CD14-positive monocyte (primary cell): ENCODE measurements around the gene DMRT2. TPM values are rescaled to one million over a fixed set of nuclear protein-coding genes. Genes with fewer than 3 reads are reported as not detected.
A peak's percentile ranks its signal among the peaks of the same experiment; 100 is the strongest.

ENCODE experiments used
- DNase-seq, 3 donors: peaks; one replicate each; pipeline ENCODE4 v3.0.0-alpha.2; 2011 to 2022
- H2AFZ ChIP-seq: 2 replicates; pipeline ENCODE4 v1.6.0; 2012; ENCODE audit warnings: mild to moderate bottlenecking, low read depth, low read length, inconsistent platforms; ENCODE audit not compliant: insufficient read depth, poor library complexity, severe bottlenecking
- H3K27ac ChIP-seq, 2 donors: 1 replicate in 1 of 2; 2 replicates in 1 of 2; pipeline ENCODE4 v1.5.1; 2012 to 2013; ENCODE audit warnings: low read length in 2 of 2, control low read depth in 1 of 2, inconsistent platforms in 1 of 2, low read depth in 1 of 2, mild to moderate bottlenecking in 1 of 2
- H3K27me3 ChIP-seq, 2 donors: one replicate each; pipeline versions ENCODE4 v1.6.0 to v1.6.1; 2011 to 2013; ENCODE audit warnings: low read length in 2 of 2; ENCODE audit not compliant: control insufficient read depth in 2 of 2, insufficient read depth in 2 of 2
- H3K36me3 ChIP-seq, 2 donors: replicated peaks in 1 of 2; 1 replicate in 1 of 2; 2 replicates in 1 of 2; pipeline versions ENCODE4 v1.5.1 to v1.6.1; 2012 to 2013; ENCODE audit warnings: low read length in 2 of 2, control low read depth in 1 of 2, inconsistent platforms in 1 of 2, mild to moderate bottlenecking in 1 of 2; ENCODE audit not compliant: insufficient read depth in 2 of 2, control insufficient read depth in 1 of 2
- H3K4me1 ChIP-seq, 2 donors: 1 replicate in 1 of 2; 2 replicates in 1 of 2; pipeline versions ENCODE4 v1.5.1 to v1.6.1; 2012 to 2013; ENCODE audit warnings: low read length in 2 of 2, control low read depth in 1 of 2, inconsistent platforms in 1 of 2, mild to moderate bottlenecking in 1 of 2, moderate library complexity in 1 of 2; ENCODE audit not compliant: insufficient read depth in 2 of 2, control insufficient read depth in 1 of 2
- H3K4me2 ChIP-seq: replicated peaks from 2 replicates; pipeline ENCODE3; 2012; ENCODE audit warnings: low read length, moderate library complexity, mild to moderate bottlenecking; ENCODE audit not compliant: poor library complexity, severe bottlenecking; ENCODE audit errors: extremely low read depth
- H3K4me3 ChIP-seq, 3 experiments: fragments of 200-600 bp in 1 of 3; sonication (generic) in 1 of 3; replicated peaks in 1 of 3; 1 replicate in 2 of 3; 2 replicates in 1 of 3; pipeline ENCODE4 v1.5.1; 2011 to 2013; ENCODE audit warnings: low read length in 3 of 3, mild to moderate bottlenecking in 3 of 3, control low read depth in 2 of 3, low read depth in 2 of 3, inconsistent platforms in 1 of 3, moderate library complexity in 1 of 3
- H3K79me2 ChIP-seq: 2 replicates; pipeline ENCODE4 v1.6.0; 2012; ENCODE audit warnings: mild to moderate bottlenecking, control low read depth, inconsistent platforms, low read length, moderate library complexity; ENCODE audit not compliant: insufficient read depth
- H3K9ac ChIP-seq: 2 replicates; pipeline ENCODE4 v1.6.0; 2017; ENCODE audit warnings: low read length, mild to moderate bottlenecking; ENCODE audit not compliant: insufficient read depth, poor library complexity, severe bottlenecking
- H3K9me3 ChIP-seq, 2 donors: replicated peaks in 1 of 2; 1 replicate in 1 of 2; 2 replicates in 1 of 2; pipeline versions ENCODE4 v1.5.1 to v1.6.1; 2012 to 2013; ENCODE audit warnings: low read length in 2 of 2, control low read depth in 1 of 2; ENCODE audit not compliant: control insufficient read depth in 1 of 2, insufficient read depth in 1 of 2
- H4K20me1 ChIP-seq: 2 replicates; pipeline ENCODE4 v1.6.0; 2012; ENCODE audit warnings: mild to moderate bottlenecking, low read length, control low read depth, moderate library complexity; ENCODE audit not compliant: insufficient read depth
- H3K27ac Mint-ChIP-seq, 7 donors: one replicate each; pipeline ENCODE4 v1.8.0; 2020; ENCODE audit warnings: mild to moderate bottlenecking in 7 of 7, mixed read lengths in 7 of 7, moderate library complexity in 6 of 7, inconsistent platforms in 2 of 7
- H3K27me3 Mint-ChIP-seq, 3 donors: one replicate each; pipeline ENCODE4 v1.8.0; 2021 to 2022; ENCODE audit warnings: low read depth in 3 of 3, mild to moderate bottlenecking in 3 of 3, mixed read lengths in 3 of 3, moderate library complexity in 3 of 3, inconsistent platforms in 1 of 3
- H3K36me3 Mint-ChIP-seq, 2 donors: one replicate each; pipeline ENCODE4 v1.8.0; 2020; ENCODE audit warnings: mixed read lengths in 2 of 2, inconsistent platforms in 1 of 2, mild to moderate bottlenecking in 1 of 2
- H3K4me1 Mint-ChIP-seq: one replicate; pipeline ENCODE4 v1.8.0; 2020; ENCODE audit warnings: mild to moderate bottlenecking, mixed read lengths
- H3K4me3 Mint-ChIP-seq, 2 donors: one replicate each; pipeline ENCODE4 v1.8.0; 2020; ENCODE audit warnings: mild to moderate bottlenecking in 2 of 2, mixed read lengths in 2 of 2, moderate library complexity in 1 of 2
- H3K9me3 Mint-ChIP-seq, 7 donors: one replicate each; pipeline ENCODE4 v1.8.0; 2020 to 2022; ENCODE audit warnings: mixed read lengths in 7 of 7, mild to moderate bottlenecking in 6 of 7, moderate library complexity in 6 of 7, inconsistent platforms in 2 of 7
- CTCF ChIP-seq: fragments of 200-600 bp; IDR thresholded peaks from one replicate; pipeline ENCODE4 v1.8.0; 2022; ENCODE audit warnings: antibody characterized with exemption, mild to moderate bottlenecking
- WGBS: methylation state at CpG from one replicate; pipeline ENCODE4 v1.1.5; 2013; ENCODE audit warnings: missing lambda C conversion rate; ENCODE audit not compliant: insufficient coverage; 5-methylcytosine and 5-hydroxymethylcytosine counted together
- intact Hi-C, 2 donors: fragments of 100-400 bp; cut with micrococcal nuclease; formaldehyde crosslinking; loops; one replicate each; pipeline versions ENCODE4 v1.15.0 to v1.15.1; 2023
- polyA plus RNA-seq, 3 donors: library from polyadenylated mRNA; depleted of rRNA in 1 of 3; unstranded in 2 of 3; stranded (reverse) in 1 of 3; fragments of 300-500 nt in 2 of 3; fragments of >200 nt in 1 of 3; fragmentation: Illumina TruSeq in 2 of 3; gene quantifications; 1 replicate in 2 of 3; 2 replicates in 1 of 3; pipeline ENCODE4 v1.2.3, GENCODE V29; 2012 to 2021

Gene DMRT2
- polyA plus RNA-seq, 3 donors: not detected

- Mint-ChIP-seq H3K4me1 (peaks cover 70% of the 10 kb centered on the region), H3K27ac (no peak overlapping the region), H3K27me3 (peaks cover 97 to 99% (median 98%) of the 10 kb centered on the region in 3 donors), H3K4me3 (peak overlapping the region; percentile 84 to 99), H3K36me3 (peaks cover 13 to 22% of the 10 kb centered on the region in 2 donors), H3K9me3 (peaks cover 3 to 72% (median 56%) of the 10 kb centered on the region in 7 donors)
- Histone ChIP-seq H3K36me3 (no peaks in the 10 kb centered on the region), H2AFZ (peak overlapping the region; percentile 68), H3K9me3 (peaks cover 11 to 80% of the 10 kb centered on the region in 2 donors), H3K27me3 (peaks cover 89 to 96% of the 10 kb centered on the region in 2 donors), H3K9ac (peak overlapping the region; percentile 41), H4K20me1 (no peaks in the 10 kb centered on the region), H3K4me2 (peak overlapping the region; percentile 86), H3K4me1 (peaks cover 37 to 61% of the 10 kb centered on the region in 2 donors), H3K79me2 (no peaks in the 10 kb centered on the region), H3K27ac (no peak overlapping the region), H3K4me3 (peak overlapping the region; percentile 41 to 79 (median 77))
- 7% methylated on average over 5 of the region's 8 CpGs for WGBS
- no peak for DNase-seq
- intact Hi-C loops: no loop called here
- TF ChIP-seq CTCF: no peak
Observed at GRCh38 chr9:1048231-1048619, 1.9 kb upstream of the DMRT2 start.

GRCh38 chr9:1048811-1049210, 1.3 kb upstream of the DMRT2 start:
- Mint-ChIP-seq H3K4me3 (peak overlapping the region; percentile 84 to 99), H3K27ac (no peak overlapping the region), H3K4me1 (peaks cover 69% of the 10 kb centered on the region), H3K36me3 (peaks cover 13 to 22% of the 10 kb centered on the region in 2 donors), H3K9me3 (peaks cover 3 to 77% (median 56%) of the 10 kb centered on the region in 7 donors), H3K27me3 (peaks cover 97 to 99% (median 98%) of the 10 kb centered on the region in 3 donors)
- Histone ChIP-seq H3K27ac (no peak overlapping the region), H4K20me1 (no peaks in the 10 kb centered on the region), H3K4me1 (peaks cover 37 to 61% of the 10 kb centered on the region in 2 donors), H3K79me2 (no peaks in the 10 kb centered on the region), H3K36me3 (no peaks in the 10 kb centered on the region), H3K9me3 (peaks cover 11 to 79% of the 10 kb centered on the region in 2 donors), H3K4me3 (peak overlapping the region in 1 of 3 experiments; percentile 79), H3K4me2 (peak overlapping the region; percentile 86), H3K9ac (no peak overlapping the region), H2AFZ (no peak overlapping the region), H3K27me3 (peaks cover 89 to 96% of the 10 kb centered on the region in 2 donors)
- 3% methylated on average over 11 of the region's 15 CpGs for WGBS
- intact Hi-C loops: no loop called here
- DNase-seq: no peak
- no peak for TF ChIP-seq CTCF
